ENCODE data around the gene KCNMB2. TPM values are rescaled to one million over a fixed set of nuclear protein-coding genes. Genes with fewer than 3 reads are reported as not detected.

The KCNMB2 gene
- polyA plus RNA-seq, 1 experiment: not detected

DNA sequence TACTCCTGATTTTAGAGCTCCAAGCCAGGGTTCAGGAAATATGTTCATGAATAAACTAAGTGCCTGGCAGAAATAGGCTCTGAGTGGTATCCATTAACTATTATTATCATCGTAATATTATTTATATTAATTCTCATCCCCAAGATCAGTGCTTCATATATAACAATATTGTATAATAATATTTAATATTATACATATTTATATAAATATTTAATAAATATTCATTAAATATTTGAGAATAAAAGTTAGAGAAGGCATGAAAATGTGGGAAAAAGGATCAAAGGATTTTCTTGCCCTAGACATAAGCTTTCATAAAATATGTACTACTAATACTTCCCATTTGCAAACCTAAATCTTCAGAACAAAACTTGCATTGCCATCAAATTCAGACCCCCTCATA is 338.9 kb downstream of the KCNMB2 start:
- POLR2A ChIA-PET: no interaction called here
- TF ChIP-seq CTCF (IDR thresholded peaks at IDR 0.05; ENCODE audit: insufficient read depth, low read depth, low read length): no peak
- CTCF ChIA-PET: no interaction called here
- no peak for DNase-seq (ENCODE audit: low read depth)
- Histone ChIP-seq H3K4me3 (ENCODE audit: low read depth, low read length) (no peak overlapping the region), H3K36me3 (ENCODE audit: control insufficient read depth, insufficient read depth, low read length) (no peaks in the 10 kb centered on the region), H3K27me3 (ENCODE audit: control insufficient read depth, insufficient read depth, low read length) (no peaks in the 10 kb centered on the region)

GRCh38 chr3:178875836-178876235 is 339.6 kb downstream of the KCNMB2 start:
- ChIA-PET CTCF (no interaction called here), POLR2A (no interaction called here)
- H3K36me3 ChIP-seq (ENCODE audit: control insufficient read depth, insufficient read depth, low read length): no peaks in the 10 kb centered on the region
- no peak for TF ChIP-seq CTCF (IDR thresholded peaks at IDR 0.05; ENCODE audit: insufficient read depth, low read depth, low read length)
- H3K27me3 ChIP-seq (ENCODE audit: control insufficient read depth, insufficient read depth, low read length): no peaks in the 10 kb centered on the region
- DNase-seq (ENCODE audit: low read depth): no peak
- H3K4me3 ChIP-seq (ENCODE audit: low read depth, low read length): no peak overlapping the region

DNA sequence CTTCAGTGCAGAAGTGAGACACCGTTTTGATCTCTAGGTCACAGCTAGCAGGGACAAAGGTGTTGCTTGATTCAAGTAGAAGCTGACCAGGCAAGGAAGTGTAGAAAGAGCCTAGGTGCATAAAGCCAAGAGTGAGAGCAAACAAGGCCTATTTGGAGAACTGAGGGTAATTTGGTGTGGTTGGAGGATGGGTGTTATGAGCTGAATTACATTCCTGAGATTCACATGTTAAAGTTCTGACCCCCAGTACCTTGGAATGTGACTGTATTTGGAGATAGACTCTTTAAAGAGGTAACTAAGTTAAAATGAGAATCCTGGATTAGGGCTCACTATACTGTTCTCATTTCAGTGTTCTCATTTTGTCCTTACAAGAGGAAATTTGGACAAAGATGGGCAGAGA is 344.0 kb downstream of the KCNMB2 start:
- TF ChIP-seq CTCF (IDR thresholded peaks at IDR 0.05; ENCODE audit: insufficient read depth, low read depth, low read length): no peak
- no peaks in the 10 kb centered on the region for H3K36me3 ChIP-seq (ENCODE audit: control insufficient read depth, insufficient read depth, low read length)
- DNase-seq (ENCODE audit: low read depth): no peak
- no peaks in the 10 kb centered on the region for H3K27me3 ChIP-seq (ENCODE audit: control insufficient read depth, insufficient read depth, low read length)
- H3K4me3 ChIP-seq (ENCODE audit: low read depth, low read length): no peak overlapping the region
- ChIA-PET CTCF (no interaction called here), POLR2A (no interaction called here)
